GM19395 (cell line): ENCODE measurements around the gene ITFG2.
"Not testable (repeated sequence)": the region's sequence is repeated elsewhere in the genome, so short reads cannot be mapped to it uniquely, and the experiment has no call there.

Experiments used
- ATAC-seq: cut with Tn5 transposase; IDR thresholded peaks from one replicate; pipeline ENCODE4 v1.9.1; 2021; ENCODE audit warnings: mild to moderate bottlenecking, moderate library complexity; ENCODE audit not compliant: unreplicated experiment

The ITFG2 gene

GRCh38 chr12:2812290-2813213 lies at the start of gene ITFG2:
Gene ITFG2 (plus strand): TSS chr12:2812668. CDS start chr12:2812761, 93 bp downstream.
- peak; percentile 95 for ATAC-seq

GRCh38 chr12:2764398-2764797 lies 48.1 kb upstream of the ITFG2 start:
- ATAC-seq: no peak

- no peak for ATAC-seq
Measured at GRCh38 chr12:2765052-2765451, 47.4 kb upstream of the ITFG2 start.

- no peak for ATAC-seq
Measured at GRCh38 chr12:2765608-2766007, 46.9 kb upstream of the ITFG2 start.

- no peak for ATAC-seq
Measured at GRCh38 chr12:2768224-2768961, 44.1 kb upstream of the ITFG2 start.

GRCh38 chr12:2769866-2770533 lies 42.5 kb upstream of the ITFG2 start:
- no peak for ATAC-seq

GRCh38 chr12:2770544-2770943 lies 41.9 kb upstream of the ITFG2 start:
- ATAC-seq: not testable (repeated sequence)

GRCh38 chr12:2772370-2772769 lies 40.1 kb upstream of the ITFG2 start:
- no peak for ATAC-seq

- no peak for ATAC-seq
Measured at GRCh38 chr12:2773199-2773875, 39.1 kb upstream of the ITFG2 start.

GRCh38 chr12:2775431-2775830 lies 37.0 kb upstream of the ITFG2 start:
- ATAC-seq: no peak

GRCh38 chr12:2776129-2776806 lies 36.2 kb upstream of the ITFG2 start:
- no peak for ATAC-seq

GRCh38 chr12:2779281-2779680 lies 33.2 kb upstream of the ITFG2 start:
- ATAC-seq: no peak

GRCh38 chr12:2783936-2784600 lies 28.4 kb upstream of the ITFG2 start:
- peak; percentile 56 for ATAC-seq

GRCh38 chr12:2785017-2785416 lies 27.5 kb upstream of the ITFG2 start:
- no peak for ATAC-seq

- no peak for ATAC-seq
Measured at GRCh38 chr12:2791089-2791488, 21.4 kb upstream of the ITFG2 start.

- ATAC-seq: no peak
Measured at GRCh38 chr12:2792671-2793500, 19.6 kb upstream of the ITFG2 start.

- no peak for ATAC-seq
Measured at GRCh38 chr12:2793561-2793960, 18.9 kb upstream of the ITFG2 start.

GRCh38 chr12:2794191-2794735 lies 18.2 kb upstream of the ITFG2 start:
- ATAC-seq: no peak
